Measurements from ENCODE around the gene GDPD5.
A peak's percentile ranks its signal among the peaks of the same experiment; 100 is the strongest.

The GDPD5 gene

DNA sequence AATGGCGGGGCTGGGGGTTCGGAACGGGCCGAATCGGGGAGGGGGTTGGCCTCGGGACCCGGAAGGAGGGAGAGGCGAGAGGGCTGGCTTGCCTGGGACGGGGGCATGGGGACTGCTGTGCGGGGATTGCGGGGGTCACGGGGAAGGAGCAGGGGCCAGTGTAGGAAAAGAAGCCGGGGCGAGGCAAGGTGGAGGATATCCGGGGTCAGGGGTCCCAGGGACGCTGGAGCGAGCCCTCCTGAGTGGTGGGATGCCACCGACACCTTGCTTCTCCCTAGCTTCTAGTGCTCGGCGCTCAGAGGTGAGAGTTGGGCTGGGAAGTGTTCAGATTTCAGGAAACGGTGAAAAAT lies 426 bp upstream of the GDPD5 start:
- Histone ChIP-seq H3K27ac (ENCODE audit: low read depth, low read length) (no peak overlapping the region), H3K9ac (ENCODE audit: low read length in 5 of 5) (peak overlapping the region in 3 of 5 donors; percentile 33 to 56 (median 51)), H3K4me3 (ENCODE audit: low read depth in 1 of 5, low read length in 5 of 5) (peak overlapping the region; percentile 59 to 84 (median 65)), H3K9me3 (ENCODE audit: control insufficient read depth in 5 of 5, low read length in 5 of 5) (no peaks in the 10 kb centered on the region), H3K4me1 (ENCODE audit: control insufficient read depth in 5 of 5, insufficient read depth in 5 of 5, low read length in 5 of 5) (peaks cover 7 to 46% (median 42%) of the 10 kb centered on the region in 5 donors), H3K27me3 (ENCODE audit: control insufficient read depth in 5 of 5, insufficient read depth in 4 of 5, low read length in 5 of 5) (no peaks in the 10 kb centered on the region), H3K36me3 (ENCODE audit: control insufficient read depth in 5 of 5, insufficient read depth in 5 of 5, low read length in 5 of 5) (no peaks in the 10 kb centered on the region)

DNA sequence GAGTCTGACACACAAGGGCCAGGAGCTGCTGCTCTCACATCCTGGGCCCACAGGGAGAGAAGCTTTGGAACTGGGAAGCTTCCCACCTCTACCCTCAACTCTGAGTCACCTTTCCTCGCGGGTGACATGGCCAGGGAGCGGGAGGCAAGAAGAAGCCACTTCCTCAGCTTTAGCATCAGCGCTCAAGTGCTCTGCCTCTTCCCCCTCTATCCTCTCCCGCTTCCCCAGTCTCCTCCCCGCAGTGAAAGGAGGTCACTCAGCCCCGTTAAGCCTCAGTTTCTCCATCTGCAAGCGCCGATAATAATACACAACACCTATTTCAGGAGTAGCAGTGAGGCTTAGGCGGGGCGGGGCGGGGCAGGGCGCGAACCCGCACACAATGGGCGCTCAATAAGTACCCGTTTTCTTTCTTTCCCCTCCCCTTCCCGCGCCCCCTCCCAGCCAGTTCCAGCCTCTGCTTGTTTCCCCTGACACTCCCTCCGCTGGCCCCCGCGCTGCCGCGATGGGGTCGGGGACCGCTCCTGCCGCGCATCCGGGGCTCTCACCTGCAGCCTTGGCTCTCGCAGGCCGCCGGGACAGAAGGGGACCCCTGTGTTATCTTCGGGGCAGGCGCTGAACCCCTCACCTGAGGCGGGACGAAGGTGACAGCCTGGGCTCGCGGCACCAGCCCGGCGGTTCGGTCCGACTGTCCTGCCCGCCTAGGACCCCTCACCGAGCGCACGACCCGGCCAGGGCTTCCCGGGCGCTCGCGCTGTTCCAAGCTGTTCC lies 892 bp downstream of the GDPD5 start:
- H3K4me3 ChIP-seq (ENCODE audit: low read depth in 1 of 5, low read length in 5 of 5), result peak overlapping the region; percentile 71 to 90 (median 84)
- peak overlapping the region; percentile 46 for H3K27ac ChIP-seq (ENCODE audit: low read depth, low read length)

DNA sequence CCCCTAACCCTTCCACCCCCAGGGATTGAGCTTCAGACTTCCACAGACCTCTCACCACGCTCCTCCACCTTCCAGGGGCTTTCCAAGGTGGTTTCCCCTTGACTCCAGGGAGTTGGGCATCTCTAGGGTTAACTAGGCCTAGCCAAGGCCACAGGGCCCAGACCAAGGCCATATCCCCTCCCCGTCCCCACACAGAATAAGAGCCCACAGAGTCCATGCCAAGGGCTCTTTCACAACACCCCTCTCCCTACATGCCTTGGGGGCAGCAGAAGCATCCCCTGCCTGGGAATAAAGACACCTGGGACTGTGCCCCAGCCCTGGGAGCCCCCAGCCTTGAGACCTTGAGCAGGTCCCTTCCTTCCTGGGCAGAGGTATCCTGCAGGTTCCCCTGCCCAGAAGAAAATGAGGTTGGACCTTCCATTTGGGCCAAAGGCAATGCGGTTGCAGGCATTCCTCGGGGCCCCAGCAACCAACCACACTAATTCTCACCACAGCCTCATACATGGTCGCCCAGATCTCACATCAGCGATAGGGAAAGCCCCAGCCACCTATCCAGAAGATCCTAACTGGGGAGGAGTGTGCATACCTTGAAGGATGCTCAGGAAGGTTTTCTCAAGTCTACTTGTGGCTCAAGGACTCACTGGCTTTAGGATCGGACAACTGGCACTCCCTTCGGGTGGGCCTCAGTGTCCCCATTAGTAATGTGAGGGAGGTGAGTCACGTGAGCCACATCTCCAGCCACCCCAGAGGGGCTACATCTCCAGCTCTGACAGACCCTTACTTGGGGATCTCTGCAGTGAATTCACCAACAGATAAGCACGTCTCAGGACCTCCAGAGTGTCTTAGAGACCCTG lies 1.7 kb downstream of the GDPD5 start:
- Histone ChIP-seq H3K27ac (ENCODE audit: low read depth, low read length) (peak overlapping the region; percentile 27), H3K4me3 (ENCODE audit: low read depth in 1 of 5, low read length in 5 of 5) (peak overlapping the region; percentile 71 to 90 (median 84)), H3K27me3 (ENCODE audit: control insufficient read depth in 5 of 5, insufficient read depth in 4 of 5, low read length in 5 of 5) (no peaks in the 10 kb centered on the region), H3K9me3 (ENCODE audit: control insufficient read depth in 5 of 5, low read length in 5 of 5) (no peaks in the 10 kb centered on the region), H3K9ac (ENCODE audit: low read length in 5 of 5) (peak overlapping the region in 4 of 5 donors; percentile 35 to 75 (median 57)), H3K36me3 (ENCODE audit: control insufficient read depth in 5 of 5, insufficient read depth in 5 of 5, low read length in 5 of 5) (no peaks in the 10 kb centered on the region), H3K4me1 (ENCODE audit: control insufficient read depth in 5 of 5, insufficient read depth in 5 of 5, low read length in 5 of 5) (peaks cover 9 to 61% (median 60%) of the 10 kb centered on the region in 5 donors)

More for the DNA sequence above, 892 bp downstream of the GDPD5 start:
- no peaks in the 10 kb centered on the region for H3K9me3 ChIP-seq (ENCODE audit: control insufficient read depth in 5 of 5, low read length in 5 of 5)
- no peaks in the 10 kb centered on the region for H3K36me3 ChIP-seq (ENCODE audit: control insufficient read depth in 5 of 5, insufficient read depth in 5 of 5, low read length in 5 of 5)
- H3K27me3 ChIP-seq (ENCODE audit: control insufficient read depth in 5 of 5, insufficient read depth in 4 of 5, low read length in 5 of 5), result no peaks in the 10 kb centered on the region
- H3K9ac ChIP-seq (ENCODE audit: low read length in 5 of 5), result peak overlapping the region in 4 of 5 donors; percentile 38 to 75 (median 66)
- H3K4me1 ChIP-seq (ENCODE audit: control insufficient read depth in 5 of 5, insufficient read depth in 5 of 5, low read length in 5 of 5), result peaks cover 9 to 59% (median 55%) of the 10 kb centered on the region in 5 donors

DNA sequence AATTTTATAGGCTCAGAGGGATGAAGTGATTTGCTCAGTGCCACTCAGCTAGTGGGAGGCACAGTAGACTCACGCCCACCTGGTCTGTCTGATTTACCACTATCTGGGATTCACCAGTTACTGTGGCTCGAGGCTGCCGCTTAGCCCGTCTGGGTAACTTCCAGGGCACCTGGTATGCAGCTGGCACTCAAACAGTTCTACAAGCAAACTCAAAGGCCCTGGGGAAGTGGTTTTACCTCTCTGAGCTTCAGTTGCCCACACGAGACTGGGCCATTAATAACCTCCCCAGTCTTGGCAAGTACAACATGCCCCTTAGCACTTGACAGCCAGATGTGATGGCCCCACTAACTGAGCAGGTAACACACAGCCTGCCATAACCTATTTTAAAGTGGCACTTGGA lies 2.6 kb downstream of the GDPD5 start:
- H3K9me3 ChIP-seq (ENCODE audit: control insufficient read depth in 5 of 5, low read length in 5 of 5), result no peaks in the 10 kb centered on the region
- H3K27me3 ChIP-seq (ENCODE audit: control insufficient read depth in 5 of 5, insufficient read depth in 4 of 5, low read length in 5 of 5), result no peaks in the 10 kb centered on the region
- H3K9ac ChIP-seq (ENCODE audit: low read length in 5 of 5), result peak overlapping the region in 2 of 5 donors; percentile 58 to 75
- peaks cover 9 to 64% (median 60%) of the 10 kb centered on the region in 5 donors for H3K4me1 ChIP-seq (ENCODE audit: control insufficient read depth in 5 of 5, insufficient read depth in 5 of 5, low read length in 5 of 5)
- H3K4me3 ChIP-seq (ENCODE audit: low read depth in 1 of 5, low read length in 5 of 5), result peak overlapping the region in 3 of 5 donors; percentile 72 to 90 (median 85)
- H3K27ac ChIP-seq (ENCODE audit: low read depth, low read length), result peak overlapping the region; percentile 57
- no peaks in the 10 kb centered on the region for H3K36me3 ChIP-seq (ENCODE audit: control insufficient read depth in 5 of 5, insufficient read depth in 5 of 5, low read length in 5 of 5)

DNA sequence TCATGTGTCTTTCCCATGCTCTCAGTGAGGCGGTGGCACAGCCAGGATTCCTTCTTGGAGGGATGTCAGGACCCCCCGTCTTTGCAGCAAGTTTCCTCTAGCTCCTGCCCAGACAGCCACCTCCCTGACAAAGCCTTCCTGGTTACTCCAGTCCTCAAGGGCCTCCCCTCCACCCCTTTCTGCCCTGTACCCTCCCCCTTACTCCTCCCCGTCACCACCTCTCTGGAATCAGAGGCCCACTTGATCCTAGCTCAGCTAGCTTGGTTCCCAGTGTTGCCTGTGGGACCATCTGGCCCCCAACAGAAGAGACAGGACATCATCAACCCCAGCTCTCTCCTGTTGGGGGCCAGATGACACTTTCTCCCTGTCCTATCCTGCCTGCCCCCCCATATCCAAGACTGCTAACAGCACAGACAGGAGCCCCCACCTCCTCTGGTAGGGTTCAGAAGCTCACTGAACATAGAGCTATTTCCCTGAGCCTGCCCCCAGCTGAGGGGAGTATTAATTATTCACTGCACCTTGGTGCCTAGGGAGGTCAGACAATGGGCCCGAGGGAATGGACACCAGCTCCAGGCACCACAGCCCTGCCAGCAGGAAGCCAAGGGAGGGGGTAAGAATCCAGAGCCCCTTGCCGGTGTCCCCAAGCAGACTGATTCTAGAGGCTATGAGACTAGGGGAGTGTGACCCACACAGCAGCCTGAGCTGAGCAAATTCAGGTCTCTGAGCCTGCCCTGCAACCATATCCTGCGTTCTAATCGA lies 3.3 kb downstream of the GDPD5 start:
- Histone ChIP-seq H3K27me3 (ENCODE audit: control insufficient read depth in 5 of 5, insufficient read depth in 4 of 5, low read length in 5 of 5) (no peaks in the 10 kb centered on the region), H3K27ac (ENCODE audit: low read depth, low read length) (peak overlapping the region; percentile 57), H3K4me3 (ENCODE audit: low read depth in 1 of 5, low read length in 5 of 5) (peak overlapping the region in 2 of 5 donors; percentile 72 to 90), H3K9me3 (ENCODE audit: control insufficient read depth in 5 of 5, low read length in 5 of 5) (no peaks in the 10 kb centered on the region), H3K9ac (ENCODE audit: low read length in 5 of 5) (peak overlapping the region in 3 of 5 donors; percentile 25 to 75 (median 56)), H3K36me3 (ENCODE audit: control insufficient read depth in 5 of 5, insufficient read depth in 5 of 5, low read length in 5 of 5) (no peaks in the 10 kb centered on the region), H3K4me1 (ENCODE audit: control insufficient read depth in 5 of 5, insufficient read depth in 5 of 5, low read length in 5 of 5) (peaks cover 9 to 67% (median 60%) of the 10 kb centered on the region in 5 donors)

DNA sequence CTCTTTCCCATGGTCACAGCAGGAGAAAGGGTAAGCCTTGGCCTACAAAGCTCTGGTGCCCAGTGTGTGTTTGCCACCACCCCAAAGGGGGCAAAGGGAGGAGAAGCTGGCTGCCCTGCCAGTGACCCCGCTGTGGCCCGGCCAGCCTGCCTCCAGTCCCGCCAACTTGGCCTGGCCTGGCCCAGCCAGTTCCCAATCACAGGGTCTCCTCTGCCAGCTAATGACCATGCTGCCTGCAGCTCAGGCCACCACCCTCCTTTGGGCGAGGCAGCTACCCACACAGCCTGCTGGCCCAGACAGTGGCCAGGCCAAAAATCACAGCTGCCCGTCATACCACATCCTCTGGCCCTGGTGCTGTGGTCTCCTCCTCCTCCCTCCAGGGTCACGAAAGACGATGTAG lies 5.1 kb downstream of the GDPD5 start:
- no peaks in the 10 kb centered on the region for H3K9me3 ChIP-seq (ENCODE audit: control insufficient read depth in 5 of 5, low read length in 5 of 5)
- H3K27ac ChIP-seq (ENCODE audit: low read depth, low read length), result peak overlapping the region; percentile 57
- H3K4me1 ChIP-seq (ENCODE audit: control insufficient read depth in 5 of 5, insufficient read depth in 5 of 5, low read length in 5 of 5), result peaks cover 9 to 61% (median 55%) of the 10 kb centered on the region in 5 donors
- no peak overlapping the region for H3K4me3 ChIP-seq (ENCODE audit: low read depth in 1 of 5, low read length in 5 of 5)
- peaks cover 0 to 5% (median 2%) of the 10 kb centered on the region in 5 donors for H3K36me3 ChIP-seq (ENCODE audit: control insufficient read depth in 5 of 5, insufficient read depth in 5 of 5, low read length in 5 of 5)
- H3K9ac ChIP-seq (ENCODE audit: low read length in 5 of 5), result peak overlapping the region in 2 of 5 donors; percentile 4 to 45
- H3K27me3 ChIP-seq (ENCODE audit: control insufficient read depth in 5 of 5, insufficient read depth in 4 of 5, low read length in 5 of 5), result no peaks in the 10 kb centered on the region

DNA sequence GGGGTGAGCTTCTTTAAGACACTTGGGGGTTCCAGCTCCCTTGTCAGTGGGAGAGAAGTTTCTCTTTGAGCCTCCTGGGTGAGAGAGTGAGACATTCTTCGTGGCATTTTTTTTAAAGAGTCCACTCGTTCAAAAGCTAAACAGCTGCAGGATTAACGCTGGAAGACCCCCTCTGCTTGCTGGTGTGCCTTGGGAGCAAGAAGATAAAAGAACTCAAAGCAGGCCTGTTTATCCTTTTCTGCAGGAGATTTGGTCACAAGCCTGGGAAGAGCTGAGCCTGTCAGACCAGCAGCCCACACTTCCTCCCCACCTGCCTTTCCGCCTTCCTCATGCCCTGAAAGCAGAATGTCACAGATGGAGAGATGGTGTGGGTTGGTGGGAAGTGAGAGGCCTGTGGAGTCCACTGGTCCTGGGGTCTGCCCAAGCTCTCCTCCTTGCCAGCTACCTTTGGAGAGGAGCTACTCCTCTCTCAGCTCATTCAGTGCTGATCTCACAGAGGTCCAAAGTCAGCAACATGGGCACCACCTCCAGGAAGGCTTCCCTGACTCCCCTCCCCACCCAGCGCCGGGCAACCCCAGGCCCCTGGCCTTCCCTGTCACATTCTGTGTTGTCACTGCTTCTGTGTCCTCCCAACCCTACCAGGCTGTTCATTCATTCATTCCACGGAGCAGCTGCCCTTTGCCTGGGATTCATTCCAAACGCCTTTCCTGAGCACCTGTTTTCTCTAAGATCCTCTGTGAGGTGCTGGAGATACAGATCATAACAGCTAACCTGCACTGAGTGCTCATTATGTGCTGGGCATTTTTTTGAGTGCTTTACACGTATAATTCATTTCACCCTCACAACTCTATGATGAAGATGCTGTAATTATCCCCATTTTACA lies 6.7 kb downstream of the GDPD5 start:
- H3K36me3 ChIP-seq (ENCODE audit: control insufficient read depth in 5 of 5, insufficient read depth in 5 of 5, low read length in 5 of 5), result peaks cover 0 to 12% (median 5%) of the 10 kb centered on the region in 5 donors
- H3K27me3 ChIP-seq (ENCODE audit: control insufficient read depth in 5 of 5, insufficient read depth in 4 of 5, low read length in 5 of 5), result no peaks in the 10 kb centered on the region
- H3K4me3 ChIP-seq (ENCODE audit: low read depth in 1 of 5, low read length in 5 of 5), result no peak overlapping the region
- H3K9me3 ChIP-seq (ENCODE audit: control insufficient read depth in 5 of 5, low read length in 5 of 5), result no peaks in the 10 kb centered on the region
- H3K9ac ChIP-seq (ENCODE audit: low read length in 5 of 5), result peak overlapping the region in 1 of 5 donors; percentile 29
- H3K4me1 ChIP-seq (ENCODE audit: control insufficient read depth in 5 of 5, insufficient read depth in 5 of 5, low read length in 5 of 5), result peaks cover 4 to 56% (median 52%) of the 10 kb centered on the region in 5 donors
- no peak overlapping the region for H3K27ac ChIP-seq (ENCODE audit: low read depth, low read length)

DNA sequence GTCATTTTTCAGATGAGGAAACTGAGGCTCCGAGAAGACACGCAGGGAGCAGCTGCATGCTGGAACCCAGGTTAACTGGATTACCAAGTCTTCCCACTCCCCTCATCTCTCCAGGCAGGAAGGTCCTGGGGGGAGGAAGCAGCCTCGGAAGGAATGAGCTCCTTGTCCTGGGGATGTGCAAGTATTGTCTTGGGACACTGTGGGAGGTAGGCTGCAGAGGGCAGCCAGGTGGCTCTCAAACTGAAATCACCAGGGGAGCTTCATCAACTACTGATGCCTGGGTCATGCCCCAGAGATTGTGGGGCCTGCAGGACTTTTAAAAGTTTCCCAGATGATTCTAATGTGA lies 7.6 kb downstream of the GDPD5 start:
- no peak overlapping the region for H3K27ac ChIP-seq (ENCODE audit: low read depth, low read length)
- no peaks in the 10 kb centered on the region for H3K9me3 ChIP-seq (ENCODE audit: control insufficient read depth in 5 of 5, low read length in 5 of 5)
- peak overlapping the region in 1 of 5 donors; percentile 29 for H3K9ac ChIP-seq (ENCODE audit: low read length in 5 of 5)
- H3K4me3 ChIP-seq (ENCODE audit: low read depth in 1 of 5, low read length in 5 of 5), result no peak overlapping the region
- H3K27me3 ChIP-seq (ENCODE audit: control insufficient read depth in 5 of 5, insufficient read depth in 4 of 5, low read length in 5 of 5), result no peaks in the 10 kb centered on the region
- peaks cover 2 to 51% (median 48%) of the 10 kb centered on the region in 5 donors for H3K4me1 ChIP-seq (ENCODE audit: control insufficient read depth in 5 of 5, insufficient read depth in 5 of 5, low read length in 5 of 5)
- peaks cover 0 to 12% (median 5%) of the 10 kb centered on the region in 5 donors for H3K36me3 ChIP-seq (ENCODE audit: control insufficient read depth in 5 of 5, insufficient read depth in 5 of 5, low read length in 5 of 5)

- H3K27me3 ChIP-seq (ENCODE audit: control insufficient read depth in 5 of 5, insufficient read depth in 4 of 5, low read length in 5 of 5), result no peaks in the 10 kb centered on the region
- peaks cover 2 to 48% (median 45%) of the 10 kb centered on the region in 5 donors for H3K4me1 ChIP-seq (ENCODE audit: control insufficient read depth in 5 of 5, insufficient read depth in 5 of 5, low read length in 5 of 5)
- H3K9ac ChIP-seq (ENCODE audit: low read length in 5 of 5), result no peak overlapping the region
- no peaks in the 10 kb centered on the region for H3K9me3 ChIP-seq (ENCODE audit: control insufficient read depth in 5 of 5, low read length in 5 of 5)
- H3K36me3 ChIP-seq (ENCODE audit: control insufficient read depth in 5 of 5, insufficient read depth in 5 of 5, low read length in 5 of 5), result peaks cover 0 to 12% (median 5%) of the 10 kb centered on the region in 5 donors
- H3K4me3 ChIP-seq (ENCODE audit: low read depth in 1 of 5, low read length in 5 of 5), result no peak overlapping the region
- no peak overlapping the region for H3K27ac ChIP-seq (ENCODE audit: low read depth, low read length)
Observed at GRCh38 chr11:75516886-75517285, 8.9 kb downstream of the GDPD5 start.
